Middle frontal gyrus (tissue), 1 donor: ENCODE results near the gene DENND1A.
"Not testable (repeated sequence)": the region's sequence is repeated elsewhere in the genome, so short reads cannot be mapped to it uniquely, and the experiment has no call there.

Experiments
- DNase-seq: peaks from one replicate; pipeline ENCODE4 v3.0.0-alpha.2; 2015; ENCODE audit warnings: low spot score; ENCODE audit errors: extremely low spot score

The DENND1A gene

DNA sequence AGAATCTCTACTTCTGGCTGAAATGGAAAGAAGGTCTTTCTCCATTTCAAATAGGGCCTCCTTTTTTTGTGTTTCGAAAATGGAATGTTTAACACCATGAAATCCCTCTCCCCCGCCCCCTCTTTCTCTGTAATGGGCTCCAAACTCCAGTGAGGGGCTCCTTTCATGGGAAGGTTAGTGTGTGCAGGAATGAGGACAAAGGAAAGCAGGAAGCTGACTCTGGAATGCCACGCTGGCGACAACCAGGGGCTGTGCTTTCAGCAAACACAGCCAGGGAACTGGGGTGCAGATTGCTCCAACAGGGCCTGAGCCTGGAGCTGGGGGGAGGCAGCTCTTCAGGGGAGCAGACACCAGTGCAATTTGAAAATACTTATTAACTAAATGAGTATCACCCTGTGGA lies 491.1 kb downstream of the DENND1A start:
- no peak for DNase-seq

DNA sequence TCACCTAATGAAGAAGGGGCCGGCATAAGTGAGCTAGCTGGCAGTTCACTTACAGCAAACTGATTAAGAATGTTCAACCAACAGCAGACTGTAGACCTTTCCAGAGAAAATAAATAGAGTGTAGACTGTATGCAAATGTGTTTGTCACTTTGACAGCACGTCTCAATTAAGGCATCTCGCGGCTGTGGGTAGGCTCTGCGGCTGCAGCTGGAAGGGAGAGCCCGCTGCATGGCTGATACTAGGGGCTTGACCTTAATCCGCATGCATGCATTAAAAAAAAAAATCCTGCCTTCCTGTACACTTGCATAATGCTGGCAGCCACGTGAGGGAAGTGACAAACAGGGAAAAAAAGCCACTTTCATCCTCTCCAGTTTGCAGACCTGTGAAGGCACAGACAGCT lies 491.6 kb downstream of the DENND1A start:
- DNase-seq, result no peak

DNA sequence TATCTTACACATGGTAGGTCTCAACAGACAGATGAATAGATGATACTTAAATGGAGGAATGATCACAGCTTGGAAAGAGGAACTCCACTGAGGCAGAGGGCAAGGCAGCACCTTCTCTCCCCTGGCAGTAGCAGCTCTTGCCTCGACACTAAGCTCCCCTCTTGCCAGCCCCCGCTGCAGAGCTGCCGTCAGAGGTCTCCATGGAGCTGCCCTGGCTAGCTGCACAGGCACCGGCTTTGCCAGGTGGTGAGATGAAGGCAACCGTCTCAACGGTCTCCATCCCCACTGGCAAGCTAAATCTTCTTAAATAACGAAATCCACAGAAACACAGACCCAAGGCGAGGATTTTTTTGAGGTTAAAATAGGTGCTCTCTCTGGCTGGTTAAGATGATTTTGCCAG lies 492.7 kb downstream of the DENND1A start:
- no peak for DNase-seq

DNA sequence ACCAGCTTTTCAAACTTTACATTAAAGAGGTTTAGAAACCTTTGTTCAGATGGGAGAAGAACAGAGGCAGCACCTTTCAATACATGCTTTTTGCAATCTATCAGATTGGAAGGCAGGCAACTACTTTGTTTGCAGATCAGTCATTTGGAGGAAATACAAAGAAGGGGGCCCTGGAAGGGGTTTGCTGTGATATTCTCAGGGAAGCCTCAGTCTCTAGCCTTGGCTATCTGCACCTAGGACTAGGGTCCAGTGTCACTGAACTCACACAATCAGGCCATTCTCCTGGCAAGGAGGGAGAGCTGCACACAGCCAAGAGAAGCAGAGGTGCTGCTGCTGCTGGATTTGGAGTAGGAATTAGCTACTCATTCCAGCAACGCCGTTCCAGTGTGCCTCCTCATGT lies 494.5 kb downstream of the DENND1A start:
- no peak for DNase-seq

DNA sequence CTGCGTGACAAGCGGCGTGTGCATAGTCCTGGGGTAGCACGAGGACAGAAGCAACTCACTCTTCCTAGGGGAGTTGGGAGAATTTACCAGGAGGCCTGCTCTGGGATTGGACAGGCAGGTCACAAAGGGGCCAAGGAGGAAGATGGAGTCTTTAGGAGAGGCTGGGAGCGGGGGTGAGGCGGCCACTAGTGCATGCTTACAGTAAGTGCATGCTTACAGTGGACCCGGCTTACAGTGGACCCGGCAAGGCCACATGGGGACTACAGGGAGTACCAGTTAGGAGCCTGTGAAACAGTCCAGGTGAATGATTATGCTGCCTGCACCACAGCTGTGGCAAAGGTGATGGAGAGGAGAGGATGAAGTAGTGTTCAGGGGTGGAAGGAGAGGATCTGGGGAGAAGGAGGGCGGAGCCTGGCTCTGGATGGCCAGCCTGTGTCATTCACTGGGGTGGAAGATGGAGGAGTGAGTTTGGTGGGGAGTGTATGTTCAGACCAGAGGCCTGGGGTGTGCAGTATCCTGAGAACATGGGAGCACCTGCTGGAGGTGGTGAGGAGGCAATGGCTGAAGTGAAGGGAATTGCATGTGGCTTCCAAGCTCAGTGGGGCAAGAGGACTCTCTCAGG lies 495.2 kb downstream of the DENND1A start:
- no peak for DNase-seq

DNA sequence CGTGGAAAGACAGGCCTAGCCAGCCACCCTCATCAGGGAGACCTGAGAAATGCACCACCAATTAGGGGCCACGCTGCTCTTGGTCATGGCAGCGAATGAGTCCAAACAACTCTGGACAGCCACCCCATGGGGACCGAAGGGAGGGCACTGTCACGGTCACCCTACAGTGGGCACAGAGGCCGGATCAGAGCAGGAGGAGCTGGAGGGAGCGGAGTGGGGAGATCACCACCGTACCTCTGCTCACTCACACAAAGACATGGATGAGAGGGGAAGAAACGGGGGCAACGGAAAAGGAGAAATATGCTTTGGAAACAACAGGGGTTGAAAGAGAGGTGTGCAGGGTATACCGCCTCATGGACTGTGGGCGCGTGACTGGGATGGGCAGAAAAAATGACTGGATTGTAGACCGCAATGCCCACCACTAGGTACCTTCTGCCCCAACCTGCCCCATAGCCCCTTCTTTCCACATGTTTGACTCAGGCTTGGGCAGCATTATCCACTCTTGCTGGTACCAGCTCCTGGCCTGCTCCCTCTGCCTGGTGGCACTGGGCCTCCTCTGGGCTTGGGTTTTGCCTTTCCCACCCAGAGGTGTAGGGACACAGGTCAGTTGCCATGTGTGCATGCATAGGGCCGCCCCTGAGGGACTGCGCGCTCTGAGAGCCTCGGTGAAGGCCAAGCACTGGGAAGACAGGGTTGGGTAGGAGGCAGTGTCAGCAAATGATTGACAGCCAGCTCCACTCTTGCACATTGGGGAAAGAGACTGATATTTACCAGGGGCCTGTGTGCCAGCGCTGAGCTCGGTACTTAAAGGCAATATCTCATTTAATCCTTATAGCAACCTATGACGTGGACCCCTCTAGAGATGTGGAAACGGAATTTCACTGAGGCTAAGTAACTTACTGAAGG lies 497.3 kb downstream of the DENND1A start:
- no peak for DNase-seq

DNA sequence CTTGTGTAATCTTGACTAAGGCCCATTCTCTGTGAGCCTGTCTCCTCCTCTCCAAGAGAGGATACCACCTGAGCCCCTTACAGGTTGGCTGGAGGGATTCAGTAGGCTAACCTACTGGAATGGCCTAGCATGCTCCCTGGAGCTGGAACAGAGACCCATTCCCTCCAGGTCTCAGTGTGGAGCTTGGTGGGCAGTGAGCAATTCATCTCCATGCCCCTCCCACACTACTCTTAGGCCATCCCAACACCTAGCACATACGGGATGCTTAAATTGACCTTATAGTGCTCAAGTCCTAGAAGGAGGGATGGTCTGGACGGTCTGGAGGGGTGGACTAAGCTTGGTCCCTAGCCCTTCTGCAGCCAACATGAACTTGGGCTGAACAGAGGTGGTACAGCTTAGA lies 498.3 kb downstream of the DENND1A start:
- DNase-seq, result no peak

DNA sequence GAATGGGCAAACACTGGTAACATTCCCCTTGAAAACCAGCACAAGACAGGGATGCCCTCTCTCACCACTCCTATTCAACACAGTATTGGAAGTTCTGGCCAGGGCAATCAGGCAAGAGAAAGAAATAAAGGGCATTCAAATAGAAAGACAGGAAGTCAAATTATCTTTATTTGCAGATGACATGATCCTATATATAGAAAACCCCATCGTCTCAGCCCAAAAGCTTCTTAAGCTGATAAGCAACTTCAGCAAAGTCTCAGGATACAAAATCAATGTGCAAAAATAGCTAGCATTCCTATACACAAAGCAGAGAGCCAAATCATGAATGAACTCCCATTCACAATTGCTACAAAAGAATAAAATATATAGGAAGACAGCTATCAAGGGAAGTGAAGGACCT lies 501.5 kb downstream of the DENND1A start:
- DNase-seq, result not testable (repeated sequence)

DNA sequence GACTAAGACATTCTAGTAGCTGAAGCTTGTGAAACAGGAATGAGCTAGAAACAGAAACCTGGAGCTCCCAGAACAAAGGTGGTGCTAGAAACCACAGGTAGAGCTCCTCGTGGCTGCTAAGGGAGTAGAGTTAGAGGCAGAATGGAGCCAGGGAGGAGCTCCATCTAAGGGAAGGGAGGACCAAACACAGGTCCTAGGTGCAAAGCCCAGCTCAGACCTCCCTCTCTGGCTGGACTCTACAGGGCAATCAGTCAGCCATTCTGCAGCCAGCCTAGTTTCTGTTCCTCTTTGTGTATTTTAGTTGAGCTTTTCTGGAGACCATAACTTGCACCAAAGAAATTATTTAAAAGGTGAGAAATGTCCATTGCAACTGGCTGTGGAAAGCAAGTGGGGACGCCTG lies 503.5 kb downstream of the DENND1A start:
- DNase-seq, result no peak

DNA sequence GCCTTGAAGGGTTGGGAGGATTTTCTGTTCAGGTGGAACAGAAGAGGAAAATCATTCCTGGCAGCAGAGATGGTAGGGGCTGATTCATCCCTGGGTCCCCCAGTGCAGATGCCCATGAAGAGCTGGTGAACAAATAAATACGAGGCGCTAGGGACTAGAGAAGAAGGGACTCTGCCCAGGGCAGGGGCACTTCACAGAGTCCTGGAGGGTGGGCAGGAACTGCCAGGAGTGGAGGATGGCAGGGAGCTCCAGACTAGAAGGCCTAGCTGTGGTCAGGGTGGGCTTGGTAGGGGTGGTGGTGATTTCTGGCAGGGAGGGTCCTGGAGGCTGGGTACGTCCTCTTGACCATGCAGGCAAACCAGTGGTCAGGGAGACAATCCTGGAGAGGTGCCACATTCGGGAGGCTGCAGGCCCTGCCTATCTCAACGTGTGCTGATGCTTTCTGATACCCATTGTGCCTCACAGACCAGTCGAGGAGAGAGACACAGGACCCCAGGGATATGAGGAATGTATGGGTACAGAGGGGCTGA lies 504.0 kb downstream of the DENND1A start:
- no peak for DNase-seq

DNA sequence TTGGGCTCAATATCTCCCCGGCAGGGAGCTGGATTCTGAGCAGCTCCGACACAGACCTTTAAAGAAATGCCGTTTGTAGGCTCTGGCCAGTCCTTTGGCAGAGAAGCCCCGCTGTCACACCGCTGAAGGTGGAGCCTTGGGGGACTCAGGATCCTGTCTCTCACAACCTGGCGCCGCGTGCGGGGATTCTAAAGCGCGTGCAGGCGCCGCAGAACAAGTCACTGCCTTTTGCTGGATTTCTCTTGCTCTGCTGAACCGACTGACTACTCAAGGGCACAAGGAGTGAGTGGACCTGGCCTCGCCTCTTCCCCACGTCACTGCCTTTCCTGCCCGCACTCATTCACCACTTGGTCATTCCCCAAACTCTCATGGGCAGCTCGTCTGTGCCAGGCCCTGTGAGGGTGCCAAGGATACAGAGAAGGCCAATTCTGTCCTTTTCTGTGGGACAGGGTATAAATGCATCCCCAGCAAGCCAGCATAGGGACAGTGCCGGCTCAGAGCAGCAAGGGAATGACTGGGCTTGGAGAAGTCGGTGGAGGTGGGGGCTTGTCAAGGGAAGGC lies 504.6 kb downstream of the DENND1A start:
- no peak for DNase-seq

DNA sequence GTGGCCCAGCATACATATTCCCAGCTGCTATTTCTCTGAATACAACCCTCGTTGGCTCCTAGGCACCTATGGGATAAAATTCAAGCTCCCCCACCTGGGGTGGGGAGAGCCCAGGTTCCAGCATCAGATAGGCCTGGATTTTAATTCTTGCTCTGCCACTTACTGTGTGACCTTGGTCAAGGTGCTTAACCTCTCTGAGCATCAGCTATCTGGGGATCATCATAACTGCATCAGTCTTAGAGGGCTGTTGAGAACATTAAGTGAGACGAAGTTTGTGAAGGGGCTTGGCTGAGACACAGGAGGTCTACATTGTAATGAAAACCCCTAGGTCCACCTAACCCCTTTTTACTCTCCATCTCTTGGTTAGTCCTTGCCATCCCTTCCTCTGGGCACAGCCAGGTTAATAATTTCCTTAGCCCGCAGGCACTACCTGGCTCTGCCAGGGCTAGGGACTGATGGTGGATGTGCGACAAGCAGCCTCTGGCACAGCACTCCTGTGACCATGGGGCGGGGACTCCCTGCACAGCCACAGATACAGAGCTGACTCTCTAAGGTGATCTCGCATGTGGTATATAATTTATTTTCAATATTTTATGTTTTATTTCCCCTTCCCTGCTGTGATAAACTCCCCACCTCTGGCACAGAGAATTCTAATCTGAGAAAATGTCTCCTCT lies 505.2 kb downstream of the DENND1A start:
- DNase-seq, result no peak

DNA sequence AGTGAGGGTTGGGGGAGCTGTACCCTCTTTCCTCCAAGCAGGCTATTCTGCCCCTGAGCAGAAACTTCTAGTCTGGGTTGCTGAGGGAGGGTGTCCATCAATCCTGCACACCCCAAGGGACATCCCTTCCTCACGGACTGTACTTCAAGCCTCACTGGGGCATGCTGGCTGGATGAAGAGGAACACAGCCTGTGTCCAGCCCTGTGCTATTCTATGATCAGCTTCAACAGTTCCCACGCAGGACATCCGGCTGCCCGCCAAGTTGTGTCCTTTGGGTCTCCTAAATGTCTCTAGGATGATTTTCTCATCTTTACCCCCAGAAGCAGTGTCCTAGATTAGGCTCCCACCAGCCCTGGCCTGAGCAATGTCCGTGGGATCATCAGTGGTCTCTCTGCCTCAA lies 505.8 kb downstream of the DENND1A start:
- no peak for DNase-seq

DNA sequence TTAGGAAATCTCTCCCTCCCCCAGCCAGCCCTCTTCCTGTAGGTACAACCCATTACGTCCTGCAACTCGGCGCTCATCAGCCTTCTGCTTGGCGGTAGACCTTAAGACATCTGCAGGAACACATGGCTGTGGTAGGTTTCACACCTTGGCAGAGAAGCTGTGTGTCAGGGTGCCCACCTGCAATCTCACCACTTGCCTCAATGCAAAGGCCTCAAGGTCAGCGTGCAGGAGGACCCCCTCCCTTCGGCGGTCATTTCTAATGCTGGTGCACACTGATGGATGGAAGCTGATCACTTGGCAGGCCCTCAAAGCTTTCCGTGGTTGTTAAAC lies 506.6 kb downstream of the DENND1A start:
- DNase-seq, result no peak

DNA sequence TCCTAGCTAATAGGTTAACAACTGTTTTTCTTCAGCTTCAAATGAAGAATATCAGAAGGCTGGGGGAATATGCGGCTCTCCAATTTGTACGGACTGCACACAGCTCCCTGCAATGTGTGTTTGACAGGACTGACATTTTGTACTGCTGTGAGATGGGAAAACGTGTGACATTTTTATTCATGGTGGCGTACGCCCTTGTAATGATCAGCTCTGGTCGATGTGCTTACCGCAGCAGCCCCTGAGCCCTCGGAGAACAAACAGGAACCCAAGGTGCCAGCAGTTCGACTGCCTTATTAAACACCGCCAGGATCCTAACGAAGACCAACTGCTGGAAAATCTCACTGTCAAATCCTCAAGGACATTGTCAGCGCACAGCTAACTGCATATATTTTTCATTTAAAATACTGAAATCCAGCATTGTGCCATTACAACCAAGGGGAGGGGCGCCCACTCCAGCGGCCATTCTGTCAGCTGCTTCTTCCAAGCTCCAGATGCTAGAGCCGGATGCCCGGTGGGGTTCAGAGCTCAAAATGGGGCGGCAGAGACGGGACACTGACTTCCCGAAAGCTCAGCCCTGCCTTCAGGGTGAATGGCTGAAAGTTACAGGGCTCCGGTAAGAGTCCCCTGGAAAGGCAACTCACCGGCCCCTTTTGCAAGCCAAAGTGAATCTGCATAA lies 507.2 kb downstream of the DENND1A start:
- DNase-seq, result no peak

DNA sequence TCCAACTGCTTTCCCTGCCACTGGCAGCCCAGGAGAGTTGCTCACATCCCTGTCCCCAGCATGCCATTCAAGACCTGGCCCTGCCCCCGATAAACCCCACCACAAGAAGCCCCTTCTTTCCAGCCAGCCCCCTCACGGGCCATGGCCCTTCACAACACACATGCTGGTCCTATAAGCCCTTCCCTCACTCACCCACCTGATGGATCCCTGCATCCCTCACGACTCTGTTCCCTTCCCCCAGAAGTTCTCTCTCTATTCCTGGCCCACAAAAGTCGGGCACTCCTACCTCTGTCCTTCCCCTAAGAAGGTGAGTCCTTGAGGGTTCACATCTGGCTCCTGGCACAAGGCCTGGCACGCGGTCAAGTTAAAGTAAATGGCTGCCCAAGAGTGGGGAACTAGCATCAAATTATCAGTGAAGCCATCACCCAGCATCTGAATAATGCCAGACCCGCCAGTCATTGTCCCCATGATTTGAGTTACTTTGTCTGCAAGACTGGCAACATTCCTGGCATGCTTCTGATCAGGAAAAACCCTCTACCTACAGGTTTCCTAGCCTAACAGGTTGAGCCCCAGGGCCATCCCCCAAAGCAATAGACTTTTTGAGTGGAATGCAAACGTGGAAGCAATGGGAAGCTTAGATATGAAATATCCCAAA lies 508.0 kb downstream of the DENND1A start:
- DNase-seq, result no peak

DNA sequence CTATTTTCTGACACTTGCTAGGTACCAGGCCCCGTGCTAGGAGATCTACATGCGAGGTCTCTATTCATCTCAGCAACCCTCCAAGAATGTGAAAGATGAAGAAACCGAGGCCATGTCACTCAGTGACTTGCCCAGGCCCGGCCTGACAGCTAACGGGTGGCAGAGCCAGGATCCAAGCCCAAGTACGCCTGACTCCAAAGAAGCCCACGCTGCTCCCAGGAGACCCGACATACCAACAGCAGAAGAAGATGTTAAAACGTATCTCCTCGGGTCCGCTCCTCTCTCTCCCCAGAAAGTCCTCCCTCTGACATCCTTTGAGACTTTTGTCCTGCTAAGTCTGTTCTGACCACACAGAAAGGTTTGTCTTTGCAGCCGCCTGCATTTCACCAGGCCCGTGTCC lies 508.7 kb downstream of the DENND1A start:
- no peak for DNase-seq

DNA sequence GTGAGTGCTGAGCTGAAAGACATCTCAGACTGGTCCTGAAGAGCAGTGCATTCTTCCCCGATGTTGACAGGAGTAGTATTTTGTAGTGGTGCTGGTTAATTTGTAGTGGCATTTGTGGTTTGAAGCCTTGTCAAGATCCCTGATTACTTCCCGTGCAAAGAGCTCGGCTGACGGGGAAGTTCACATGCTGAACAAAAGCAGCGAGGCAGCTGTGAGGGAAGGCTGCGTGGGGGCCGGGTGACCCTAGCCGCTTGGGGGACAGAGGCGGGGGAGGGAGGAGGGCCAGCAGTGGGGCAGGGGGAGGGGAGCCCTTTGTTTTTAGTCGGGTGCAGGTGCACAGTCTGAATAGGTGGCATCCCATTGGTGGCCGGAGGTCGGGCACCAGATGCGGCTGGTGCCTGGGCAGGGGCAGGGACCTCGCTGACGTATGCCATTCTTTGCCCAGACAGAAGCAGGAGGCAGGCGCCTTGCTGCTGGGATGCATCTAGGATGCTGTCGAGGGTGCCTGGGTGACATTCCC lies 509.3 kb downstream of the DENND1A start:
- DNase-seq, result no peak

DNA sequence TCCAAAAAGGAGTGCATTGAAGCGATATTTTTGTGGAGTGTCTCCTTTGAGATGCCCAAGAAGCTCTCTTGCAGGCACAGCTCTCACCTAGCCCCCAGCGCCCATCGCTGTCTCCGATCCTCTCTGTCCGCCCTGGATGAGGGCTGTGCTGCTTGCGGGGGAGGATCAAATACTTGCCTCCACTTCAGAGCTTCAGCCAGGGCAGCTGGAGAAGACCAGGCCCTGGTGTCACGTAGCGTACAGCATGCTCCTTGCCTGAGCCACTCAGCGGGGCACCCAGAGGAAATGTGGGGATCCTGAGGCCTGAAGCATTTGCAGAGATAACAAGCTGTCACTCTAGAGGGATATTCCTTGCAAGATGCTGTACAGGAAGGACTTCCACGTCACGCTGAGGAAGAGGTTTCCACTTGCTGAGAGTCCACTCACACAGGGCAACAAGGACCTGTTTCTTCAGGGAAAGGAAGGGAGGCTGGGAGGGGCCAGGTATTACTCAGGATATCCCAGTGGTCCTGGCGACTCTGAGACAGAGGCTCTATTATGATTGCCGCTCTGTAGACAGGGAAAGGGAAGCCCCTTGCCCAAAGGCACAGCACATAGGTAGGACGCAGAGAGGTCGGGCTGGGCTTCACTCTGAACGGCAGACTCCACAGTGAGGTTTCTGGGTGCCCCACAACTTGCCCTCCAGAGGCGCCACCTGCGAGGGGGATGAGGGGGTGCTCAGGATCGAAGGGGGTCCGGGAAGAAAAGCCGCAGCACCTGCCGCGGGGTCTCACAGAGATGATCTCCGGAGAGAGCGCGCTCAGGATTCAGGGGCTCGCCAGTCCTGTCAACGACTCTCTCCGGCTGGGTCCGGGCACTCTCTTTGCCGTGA lies 510.0 kb downstream of the DENND1A start:
- DNase-seq, result no peak

DNA sequence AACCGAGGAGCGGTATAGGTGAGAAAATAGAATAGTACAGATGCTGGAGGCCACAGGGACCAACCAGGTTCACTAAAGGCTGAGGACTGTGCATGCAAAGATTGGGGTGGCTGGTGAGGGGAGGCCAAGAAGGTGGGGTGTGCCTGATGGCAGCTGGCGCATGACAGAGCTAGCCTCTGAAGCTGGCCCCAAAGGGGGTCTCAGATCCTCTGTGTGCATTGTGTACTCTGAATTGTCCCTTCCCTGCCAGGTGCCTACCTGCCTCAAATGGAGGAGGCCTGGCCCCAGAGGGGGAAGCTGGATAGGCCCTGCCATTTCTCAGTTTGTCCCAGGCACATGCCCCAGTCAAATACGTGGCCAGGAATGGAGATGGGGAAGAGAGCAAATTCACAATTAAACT lies 510.8 kb downstream of the DENND1A start:
- no peak for DNase-seq
